NB4 (cell line): Measurements from ENCODE around the gene CEP89.

ENCODE experiments used
- DNase-seq: peaks from one replicate; pipeline ENCODE4 v3.0.0; 2010; ENCODE audit warnings: low read depth
- H3K4me3 ChIP-seq: one replicate; pipeline ENCODE4 v1.5.1; 2011; ENCODE audit warnings: mild to moderate bottlenecking, low read depth, low read length, moderate library complexity
- MAX ChIP-seq: IDR thresholded peaks from 2 replicates; pipeline ENCODE4 v1.6.1; 2011; ENCODE audit warnings: low read depth, low read length
- MYC ChIP-seq: IDR thresholded peaks from 2 replicates; pipeline ENCODE4 v1.6.1; 2011; ENCODE audit warnings: low read depth, low read length
- POLR2A ChIP-seq: IDR thresholded peaks from 2 replicates; pipeline ENCODE4 v1.6.1; 2011; ENCODE audit warnings: mild to moderate bottlenecking; ENCODE audit not compliant: insufficient read length; ENCODE audit errors: extremely low read depth
- TF ChIP-seq, protein P1 (sequence below): IDR thresholded peaks from one replicate; pipeline ENCODE4 v1.5.1; 2012; ENCODE audit warnings: low read depth, low read length

The CEP89 gene

GRCh38 chr19:32875428-32875827, 96.3 kb downstream of the CEP89 start:
- TF ChIP-seq MYC (no peak), POLR2A (no peak), MAX (no peak)
- TF ChIP-seq, protein P1, sequence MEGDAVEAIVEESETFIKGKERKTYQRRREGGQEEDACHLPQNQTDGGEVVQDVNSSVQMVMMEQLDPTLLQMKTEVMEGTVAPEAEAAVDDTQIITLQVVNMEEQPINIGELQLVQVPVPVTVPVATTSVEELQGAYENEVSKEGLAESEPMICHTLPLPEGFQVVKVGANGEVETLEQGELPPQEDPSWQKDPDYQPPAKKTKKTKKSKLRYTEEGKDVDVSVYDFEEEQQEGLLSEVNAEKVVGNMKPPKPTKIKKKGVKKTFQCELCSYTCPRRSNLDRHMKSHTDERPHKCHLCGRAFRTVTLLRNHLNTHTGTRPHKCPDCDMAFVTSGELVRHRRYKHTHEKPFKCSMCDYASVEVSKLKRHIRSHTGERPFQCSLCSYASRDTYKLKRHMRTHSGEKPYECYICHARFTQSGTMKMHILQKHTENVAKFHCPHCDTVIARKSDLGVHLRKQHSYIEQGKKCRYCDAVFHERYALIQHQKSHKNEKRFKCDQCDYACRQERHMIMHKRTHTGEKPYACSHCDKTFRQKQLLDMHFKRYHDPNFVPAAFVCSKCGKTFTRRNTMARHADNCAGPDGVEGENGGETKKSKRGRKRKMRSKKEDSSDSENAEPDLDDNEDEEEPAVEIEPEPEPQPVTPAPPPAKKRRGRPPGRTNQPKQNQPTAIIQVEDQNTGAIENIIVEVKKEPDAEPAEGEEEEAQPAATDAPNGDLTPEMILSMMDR: no peak
- DNase-seq: no peak
- H3K4me3 ChIP-seq: no peak overlapping the region

GRCh38 chr19:32874605-32875004, 97.2 kb downstream of the CEP89 start:
- TF ChIP-seq POLR2A (no peak), MYC (no peak), MAX (no peak)
- TF ChIP-seq, protein P1: no peak
- no peak for DNase-seq
- H3K4me3 ChIP-seq: no peak overlapping the region

DNA sequence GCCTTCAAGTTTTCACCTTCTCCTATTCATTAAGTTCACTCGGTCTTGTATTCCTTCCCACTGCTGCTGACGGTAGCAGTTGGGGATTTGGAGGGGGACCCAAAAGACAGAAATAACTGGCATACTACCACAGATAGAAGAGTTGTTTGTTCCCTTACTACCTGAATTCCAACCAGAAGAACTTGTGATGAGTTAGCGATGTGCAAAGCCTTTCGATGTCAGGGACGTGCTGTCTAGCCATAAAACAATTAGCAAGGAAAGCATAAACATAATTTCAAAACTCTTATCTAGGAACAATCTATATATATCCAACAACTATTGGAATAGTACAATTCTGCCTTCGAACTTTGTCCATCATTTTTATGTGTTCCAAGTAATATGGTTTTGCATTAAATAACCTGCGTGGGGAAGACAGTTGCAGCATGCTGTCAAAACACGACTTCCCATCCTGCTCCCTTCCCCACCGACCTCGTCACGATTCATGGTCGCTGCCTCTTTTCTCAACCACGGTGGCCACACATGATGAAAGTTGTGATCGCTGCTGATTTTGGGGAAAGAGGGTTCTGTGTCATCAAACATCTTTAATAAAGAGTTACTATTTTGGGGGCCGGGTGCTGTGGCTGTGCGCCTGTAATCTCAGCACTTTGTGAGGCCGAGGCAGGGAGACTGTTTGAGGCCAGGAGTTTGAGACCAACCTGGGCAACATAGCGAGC, 98.4 kb downstream of the CEP89 start:
- H3K4me3 ChIP-seq: no peak overlapping the region
- TF ChIP-seq MAX (no peak), MYC (no peak), POLR2A (no peak)
- no peak for DNase-seq

DNA sequence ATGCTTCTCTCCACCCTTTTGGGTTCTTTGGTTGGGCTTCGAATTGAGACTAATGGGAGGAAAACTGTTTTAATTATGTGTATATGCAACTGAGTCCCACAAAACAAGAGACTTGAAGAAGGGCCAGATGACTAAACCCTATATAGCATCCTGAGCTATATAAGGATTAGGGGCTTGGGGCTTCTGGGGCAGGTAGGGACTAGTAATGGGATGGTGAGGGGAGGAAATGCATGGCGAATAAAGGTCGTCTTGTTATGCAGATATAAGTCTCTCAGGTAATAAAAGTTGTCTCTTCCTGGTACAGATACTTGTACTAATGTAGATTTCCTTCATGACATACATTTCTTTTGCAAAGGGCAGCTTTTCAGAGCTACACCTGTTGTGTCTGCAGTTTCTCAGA, 99.4 kb downstream of the CEP89 start:
- no peak overlapping the region for H3K4me3 ChIP-seq
- TF ChIP-seq, protein P1: no peak
- no peak for TF ChIP-seq MYC
- no peak for TF ChIP-seq MAX
- TF ChIP-seq POLR2A: no peak
- DNase-seq: no peak

DNA sequence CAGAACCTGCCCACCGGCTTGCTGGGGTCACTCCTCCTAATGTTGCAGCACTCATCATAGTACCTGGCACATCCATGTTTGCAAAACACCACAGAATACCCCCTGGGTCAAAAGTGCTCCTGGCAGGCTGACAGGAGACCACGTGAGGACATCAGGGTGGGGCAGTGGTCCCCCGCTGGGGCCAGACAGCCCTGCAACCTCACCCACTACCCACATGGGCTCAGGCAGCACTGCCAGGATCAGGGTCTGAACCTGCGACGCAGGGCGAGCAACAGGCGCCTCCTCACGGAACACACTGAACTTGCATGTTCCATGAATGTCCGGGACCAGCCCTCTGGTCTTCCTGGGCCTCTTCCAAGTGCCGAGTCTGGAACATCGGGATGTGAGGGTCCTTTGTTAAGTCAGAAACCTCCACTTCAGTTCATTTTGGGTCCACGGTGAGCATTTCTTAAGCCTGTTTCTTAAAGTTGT, 100.7 kb downstream of the CEP89 start:
- DNase-seq: no peak
- TF ChIP-seq POLR2A: no peak
- TF ChIP-seq, protein P1: no peak
- TF ChIP-seq MAX: no peak
- TF ChIP-seq MYC: no peak
- no peak overlapping the region for H3K4me3 ChIP-seq

GRCh38 chr19:32869966-32870573, 101.7 kb downstream of the CEP89 start:
- H3K4me3 ChIP-seq: no peak overlapping the region
- TF ChIP-seq POLR2A: no peak
- no peak for DNase-seq
